GM12872 (cell line): ENCODE measurements around the gene CSRP2.

ENCODE experiments used
- CTCF ChIP-seq: IDR thresholded peaks from 3 replicates; pipeline ENCODE4 v1.5.1; 2011; ENCODE audit warnings: low read depth, mild to moderate bottlenecking, low read length, moderate library complexity; ENCODE audit not compliant: insufficient read depth

CSRP2 gene

GRCh38 chr12:76871082-76871481 is 7.7 kb downstream of the CSRP2 start:
- TF ChIP-seq CTCF: no peak

GRCh38 chr12:76866726-76867125 is 12.1 kb downstream of the CSRP2 start:
- no peak for TF ChIP-seq CTCF

- TF ChIP-seq CTCF: no peak
Observed at GRCh38 chr12:76866151-76866567, 12.7 kb downstream of the CSRP2 start.

- TF ChIP-seq CTCF: no peak
Observed at GRCh38 chr12:76864791-76865400, 13.9 kb downstream of the CSRP2 start.

GRCh38 chr12:76863837-76864236 is 15.0 kb downstream of the CSRP2 start:
- no peak for TF ChIP-seq CTCF

GRCh38 chr12:76863005-76863670 is 15.7 kb downstream of the CSRP2 start:
- no peak for TF ChIP-seq CTCF

- TF ChIP-seq CTCF: no peak
Observed at GRCh38 chr12:76860256-76860655, 18.6 kb downstream of the CSRP2 start.
